Esophagus squamous epithelium (tissue), 5 donors: ENCODE data around the gene HS6ST2. TPM values are rescaled to one million over a fixed set of nuclear protein-coding genes. Genes with fewer than 3 reads are reported as not detected.

Source experiments
- DNase-seq: peaks from one replicate; lab custom pipeline; 2025; lab: John Stamatoyannopoulos, UW
- H3K27ac ChIP-seq, 4 donors: fragments of 200-600 bp; sonication (generic); one replicate each; pipeline ENCODE4 v1.5.1; 2016 to 2019; ENCODE audit warnings: mild to moderate bottlenecking in 1 of 4
- H3K27me3 ChIP-seq, 4 donors: fragments of 200-600 bp; sonication (generic); 1 replicate in 3 of 4; 2 replicates in 1 of 4; pipeline versions ENCODE4 v1.5.1 to v1.6.0; 2017 to 2021; ENCODE audit warnings: antibody characterized with exemption in 1 of 4
- H3K36me3 ChIP-seq, 3 donors: fragments of 200-600 bp; sonication (generic); one replicate each; pipeline ENCODE4 v1.5.1; 2016 to 2019
- H3K4me1 ChIP-seq, 3 donors: fragments of 200-600 bp; sonication (generic); one replicate each; pipeline ENCODE4 v1.5.1; 2017 to 2019
- H3K4me3 ChIP-seq, 4 donors: fragments of 200-600 bp; sonication (generic); 1 replicate in 3 of 4; 2 replicates in 1 of 4; pipeline ENCODE4 v1.5.1; 2016 to 2019; ENCODE audit warnings: mild to moderate bottlenecking in 2 of 4, moderate library complexity in 1 of 4
- H3K9me3 ChIP-seq, 3 donors: fragments of 200-600 bp; sonication (generic); one replicate each; pipeline ENCODE4 v1.5.1; 2016 to 2019
- CTCF ChIP-seq, 6 experiments: fragments of 450-650 bp in 4 of 6; fragments of 200-600 bp in 2 of 6; sonication (generic) in 2 of 6; IDR thresholded peaks; one replicate each; pipeline ENCODE4 v1.5.1; 2016 to 2019; ENCODE audit warnings: antibody characterized with exemption in 6 of 6, mild to moderate bottlenecking in 4 of 6, moderate library complexity in 4 of 6
- POLR2A ChIP-seq, 4 donors: fragments of 450-650 bp; IDR thresholded peaks; one replicate each; pipeline ENCODE4 v1.6.1; 2017; ENCODE audit warnings: antibody characterized with exemption in 4 of 4, mild to moderate bottlenecking in 4 of 4, moderate library complexity in 3 of 4
- WGBS, 2 donors: methylation state at CpG; one replicate each; pipeline ENCODE4 v1.1.5; 2018; 5-methylcytosine and 5-hydroxymethylcytosine counted together
- intact Hi-C: fragments of 100-400 bp; cut with DNase I; formaldehyde crosslinking; loops from one replicate; pipeline ENCODE4 v1.15.0; 2022
- total RNA-seq, 4 donors: library from RNA; depleted of rRNA; stranded (reverse); fragments of >200 nt; gene quantifications; one replicate each; pipeline ENCODE4 v1.1.0, GENCODE V29; 2016
- donor health status: DM: yes; HTN: yes; CAD: no.

The HS6ST2 gene
- total RNA-seq, 4 donors from 2014 or later, result 6.3 to 9.0 (median 7.1) TPM

GRCh38 chrX:132652871-132653270, 305.6 kb downstream of the HS6ST2 start:
- intact Hi-C loops, result no loop called here

GRCh38 chrX:132651421-132652086, 306.9 kb downstream of the HS6ST2 start:
- Histone ChIP-seq H3K27me3 (no peaks in the 10 kb centered on the region), H3K4me1 (peaks cover 0 to 5% (median 0%) of the 10 kb centered on the region in 3 donors), H3K36me3 (no peaks in the 10 kb centered on the region), H3K27ac (no peak overlapping the region), H3K4me3 (no peak overlapping the region), H3K9me3 (no peaks in the 10 kb centered on the region)
- TF ChIP-seq CTCF (IDR thresholded peaks at IDR 0.05) (no peak), POLR2A (IDR thresholded peaks at IDR 0.05) (no peak)
- WGBS, 2 donors, result 40 to 79% methylated on average over 1 to 2 of the region's 2 CpGs
- intact Hi-C loops, result no loop called here
- no peak for DNase-seq

More at GRCh38 chrX:132652871-132653270, 305.6 kb downstream of the HS6ST2 start:
- Histone ChIP-seq H3K27me3 (no peaks in the 10 kb centered on the region), H3K9me3 (no peaks in the 10 kb centered on the region), H3K4me1 (peaks cover 0 to 5% (median 0%) of the 10 kb centered on the region in 3 donors), H3K36me3 (no peaks in the 10 kb centered on the region), H3K4me3 (no peak overlapping the region), H3K27ac (no peak overlapping the region)
- 33 to 46% methylated on average over 4 of the region's 4 CpGs for WGBS, 2 donors
- no peak for TF ChIP-seq POLR2A (IDR thresholded peaks at IDR 0.05)
- TF ChIP-seq CTCF (IDR thresholded peaks at IDR 0.05), result no peak
- DNase-seq, result no peak

GRCh38 chrX:132648895-132649294, 309.5 kb downstream of the HS6ST2 start:
- no peaks in the 10 kb centered on the region for H3K36me3 ChIP-seq
- H3K27me3 ChIP-seq, result peaks cover 0 to 4% (median 0%) of the 10 kb centered on the region in 4 donors
- 54 to 68% methylated on average over 3 of the region's 3 CpGs for WGBS, 2 donors

GRCh38 chrX:132639446-132639845, 319.0 kb downstream of the HS6ST2 start:
- Histone ChIP-seq H3K4me1 (no peaks in the 10 kb centered on the region), H3K27ac (no peak overlapping the region), H3K27me3 (no peaks in the 10 kb centered on the region), H3K9me3 (no peaks in the 10 kb centered on the region), H3K36me3 (no peaks in the 10 kb centered on the region), H3K4me3 (no peak overlapping the region)
- intact Hi-C loops, result no loop called here
- no peak for TF ChIP-seq POLR2A (IDR thresholded peaks at IDR 0.05)
- DNase-seq, result no peak

More at GRCh38 chrX:132648895-132649294, 309.5 kb downstream of the HS6ST2 start:
- Histone ChIP-seq H3K27ac (no peak overlapping the region), H3K4me1 (peaks cover 0 to 5% (median 0%) of the 10 kb centered on the region in 3 donors), H3K9me3 (no peaks in the 10 kb centered on the region), H3K4me3 (no peak overlapping the region)
- no peak for DNase-seq
- TF ChIP-seq POLR2A (IDR thresholded peaks at IDR 0.05) (no peak), CTCF (IDR thresholded peaks at IDR 0.05) (no peak)
- intact Hi-C loops, result no loop called here

GRCh38 chrX:132638313-132638712, 320.1 kb downstream of the HS6ST2 start:
- no peak overlapping the region for H3K27ac ChIP-seq
- DNase-seq, result no peak
- intact Hi-C loops, result no loop called here
- WGBS, 2 donors, result 62 to 67% methylated on average over 1 of the region's 1 CpG
- no peaks in the 10 kb centered on the region for H3K27me3 ChIP-seq
- no peaks in the 10 kb centered on the region for H3K36me3 ChIP-seq
- H3K4me1 ChIP-seq, result no peaks in the 10 kb centered on the region
- no peaks in the 10 kb centered on the region for H3K9me3 ChIP-seq
- no peak overlapping the region for H3K4me3 ChIP-seq
- TF ChIP-seq POLR2A (IDR thresholded peaks at IDR 0.05), result no peak

GRCh38 chrX:132636080-132636479, 322.3 kb downstream of the HS6ST2 start:
- no peaks in the 10 kb centered on the region for H3K27me3 ChIP-seq
- no peaks in the 10 kb centered on the region for H3K36me3 ChIP-seq
- H3K4me3 ChIP-seq, result no peak overlapping the region
- no peaks in the 10 kb centered on the region for H3K9me3 ChIP-seq
- TF ChIP-seq POLR2A (IDR thresholded peaks at IDR 0.05), result no peak
- TF ChIP-seq CTCF (IDR thresholded peaks at IDR 0.05), result peak in 1 of 6 experiments; percentile 8
- intact Hi-C loops, result no loop called here
- no peaks in the 10 kb centered on the region for H3K4me1 ChIP-seq
- no peak overlapping the region for H3K27ac ChIP-seq
- WGBS, 2 donors, result 30 to 31% methylated on average over 2 to 3 of the region's 3 CpGs
- no peak for DNase-seq
